Stimulated activated CD8-positive, alpha-beta memory T cell treated with anti-CD3 and anti-CD28 coated beads, Interleukin-15, amount 100 ng/mL, for 48 hours (primary cell): ENCODE measurements around the gene SMG6.
A peak's percentile ranks its signal among the peaks of the same experiment; 100 is the strongest.
"Not testable (repeated sequence)": the region's sequence is repeated elsewhere in the genome, so short reads cannot be mapped to it uniquely, and the experiment has no call there.

ENCODE experiments used
- DNase-seq, 2 donors: peaks; one replicate each; pipeline ENCODE4 v3.0.0-alpha.2; 2020; ENCODE audit warnings: low read depth in 2 of 2

The SMG6 gene

DNA sequence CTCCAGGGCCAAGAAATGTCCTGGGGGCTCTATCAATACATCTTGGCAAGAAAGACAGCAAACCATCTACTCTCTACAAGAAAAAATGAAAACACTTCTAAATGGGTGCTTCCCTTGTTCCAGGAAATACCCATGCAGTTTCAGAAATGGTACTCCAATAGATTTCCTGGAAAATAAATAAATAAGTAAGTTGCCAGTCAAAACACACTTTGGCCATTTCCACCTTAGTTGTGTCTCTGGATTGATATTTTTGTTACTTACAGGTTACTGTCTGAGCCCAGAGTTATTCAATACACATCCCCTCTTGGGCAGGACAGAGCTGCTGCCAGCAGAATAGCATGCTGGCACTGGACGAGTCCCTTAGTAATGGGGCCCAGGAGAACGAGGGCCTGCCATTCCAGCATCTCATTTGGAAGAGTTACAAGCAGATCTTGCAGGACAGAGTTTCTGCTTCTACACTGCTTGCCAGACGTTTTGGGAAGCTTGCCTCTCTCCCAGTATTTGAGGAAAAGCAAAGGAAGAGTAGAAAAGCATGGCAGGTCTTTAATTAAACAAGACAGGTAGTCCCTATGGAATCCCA is 100.5 kb downstream of the SMG6 start:
- DNase-seq = no peak

DNA sequence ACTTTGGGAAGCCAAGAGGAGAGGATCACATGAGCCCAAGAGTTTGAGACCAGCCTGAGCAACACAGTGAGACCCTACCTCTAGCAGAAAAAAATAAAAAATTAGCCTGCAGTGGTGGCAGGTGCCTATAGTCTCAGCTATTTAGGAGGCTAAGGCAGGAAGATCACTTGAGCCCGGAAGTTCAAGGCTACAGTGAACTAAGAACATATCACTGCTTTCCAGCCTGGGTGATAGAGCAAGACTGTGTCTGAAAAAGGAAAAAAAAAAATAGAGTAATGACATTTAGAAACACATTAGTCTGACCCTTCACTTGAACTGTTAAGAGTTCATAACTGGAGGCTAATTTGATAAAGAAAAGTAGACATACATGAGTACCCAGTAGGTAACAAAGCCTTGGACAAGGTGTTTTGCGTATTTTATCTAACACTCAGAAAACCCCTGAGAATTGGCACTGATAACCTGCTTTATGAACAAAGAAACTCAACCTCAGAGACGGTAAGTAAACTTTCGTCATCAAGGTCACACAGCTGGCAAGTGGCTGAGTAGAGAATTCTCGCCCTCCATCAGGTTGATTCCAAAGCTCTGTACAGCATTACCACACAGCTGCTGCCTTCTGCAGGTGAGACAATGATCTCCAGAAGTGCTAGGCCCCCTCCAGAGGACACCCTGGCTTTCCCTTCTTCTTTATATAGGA is 101.1 kb downstream of the SMG6 start:
- no peak for DNase-seq

DNA sequence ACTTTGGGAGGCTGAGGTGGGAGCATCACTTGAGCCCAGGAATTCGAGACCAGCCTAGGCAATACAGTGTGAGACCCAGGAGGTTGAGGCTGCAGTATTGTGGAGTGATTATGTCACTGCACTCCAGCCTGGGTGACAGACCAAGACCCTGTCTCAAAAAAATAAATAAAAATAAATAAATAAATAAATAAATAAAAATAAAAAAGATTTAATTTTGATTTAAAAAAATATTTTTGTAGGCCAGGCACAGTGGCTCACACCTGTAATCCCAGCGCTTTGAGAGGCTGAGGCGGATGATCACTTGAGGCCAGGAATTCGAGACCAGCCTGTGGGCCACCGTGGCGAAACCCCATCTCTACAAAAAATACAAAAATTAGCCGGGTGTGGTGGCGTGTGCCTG is 104.2 kb downstream of the SMG6 start:
- not testable (repeated sequence) for DNase-seq

DNA sequence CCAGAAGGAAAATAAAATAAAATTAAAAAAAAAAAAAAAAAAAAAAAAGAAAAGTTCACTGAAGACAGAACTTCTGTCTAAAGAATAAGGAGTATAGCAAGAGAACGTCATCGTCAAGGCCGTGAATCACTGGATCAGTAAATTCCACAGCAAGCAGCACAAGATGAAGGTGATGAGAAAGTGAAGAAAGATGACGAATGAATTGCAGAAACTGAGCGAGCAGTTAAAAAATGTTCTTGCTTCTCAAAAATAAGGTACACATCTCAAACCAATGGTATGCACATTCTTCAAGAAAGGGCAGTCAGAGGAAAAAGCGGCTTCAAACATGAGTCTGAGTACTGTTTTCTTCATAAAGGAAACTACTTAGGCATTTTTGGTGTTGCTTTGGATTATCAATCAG is 104.7 kb downstream of the SMG6 start:
- DNase-seq = no peak

DNA sequence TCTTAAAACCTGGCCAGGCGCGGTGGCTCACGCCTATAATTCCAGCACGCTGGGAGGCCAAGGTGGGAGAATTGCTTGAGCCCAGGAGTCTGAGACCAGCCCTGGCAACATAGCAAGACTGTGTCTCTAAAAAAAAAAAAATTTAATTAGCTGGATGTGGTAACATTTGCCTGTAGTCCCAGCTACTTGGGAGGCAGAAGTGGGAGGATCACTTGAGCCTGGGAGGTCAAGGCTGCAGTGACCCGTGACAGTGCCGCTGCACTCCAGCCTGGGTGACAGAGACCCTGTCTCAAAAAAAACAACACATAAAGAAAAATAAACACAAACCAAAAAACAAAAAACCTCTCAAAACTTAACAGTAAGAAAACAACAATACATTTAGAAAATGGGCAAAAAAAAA is 106.3 kb downstream of the SMG6 start:
- DNase-seq = no peak

DNA sequence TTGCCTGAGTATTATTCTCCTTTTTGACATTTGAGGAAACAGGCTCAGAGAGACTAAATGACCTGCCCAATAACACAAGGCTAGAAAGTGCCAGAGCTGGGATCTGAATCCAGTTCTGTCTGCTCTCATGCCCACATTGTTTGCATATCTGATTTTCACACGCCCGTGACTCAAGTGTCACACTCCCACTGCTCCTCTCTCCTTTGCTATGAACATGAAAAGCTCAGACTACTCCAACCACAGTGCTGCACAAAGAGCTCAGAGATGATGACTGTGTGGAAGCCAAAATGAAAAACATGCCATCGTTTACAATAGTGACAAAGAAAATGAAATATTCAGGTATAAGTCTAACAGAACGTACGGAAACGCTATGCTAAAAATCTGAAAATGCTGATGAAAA is 107.9 kb downstream of the SMG6 start:
- peak; percentile 49 to 61 for DNase-seq

DNA sequence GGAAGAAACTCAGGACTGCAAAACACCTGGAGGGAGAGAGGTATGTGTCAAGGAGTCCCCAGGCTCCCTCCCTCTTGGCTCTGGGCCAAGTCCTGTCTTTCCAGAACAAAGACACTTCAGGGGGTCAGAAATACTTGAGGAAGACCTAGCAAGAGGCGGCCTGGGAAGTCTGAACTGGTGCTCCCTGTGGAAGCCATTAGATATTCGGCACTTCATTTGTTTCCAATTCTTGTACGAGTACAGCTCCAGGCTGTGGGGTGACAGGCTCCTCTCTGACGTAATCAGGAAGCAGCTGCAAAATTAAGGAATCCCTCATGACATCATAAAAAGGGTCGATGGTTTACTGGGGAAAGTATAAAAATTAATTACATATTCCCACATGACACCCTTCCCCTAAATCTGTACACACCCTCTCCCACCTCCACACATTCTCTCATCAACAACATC is 108.7 kb downstream of the SMG6 start:
- no peak for DNase-seq

DNA sequence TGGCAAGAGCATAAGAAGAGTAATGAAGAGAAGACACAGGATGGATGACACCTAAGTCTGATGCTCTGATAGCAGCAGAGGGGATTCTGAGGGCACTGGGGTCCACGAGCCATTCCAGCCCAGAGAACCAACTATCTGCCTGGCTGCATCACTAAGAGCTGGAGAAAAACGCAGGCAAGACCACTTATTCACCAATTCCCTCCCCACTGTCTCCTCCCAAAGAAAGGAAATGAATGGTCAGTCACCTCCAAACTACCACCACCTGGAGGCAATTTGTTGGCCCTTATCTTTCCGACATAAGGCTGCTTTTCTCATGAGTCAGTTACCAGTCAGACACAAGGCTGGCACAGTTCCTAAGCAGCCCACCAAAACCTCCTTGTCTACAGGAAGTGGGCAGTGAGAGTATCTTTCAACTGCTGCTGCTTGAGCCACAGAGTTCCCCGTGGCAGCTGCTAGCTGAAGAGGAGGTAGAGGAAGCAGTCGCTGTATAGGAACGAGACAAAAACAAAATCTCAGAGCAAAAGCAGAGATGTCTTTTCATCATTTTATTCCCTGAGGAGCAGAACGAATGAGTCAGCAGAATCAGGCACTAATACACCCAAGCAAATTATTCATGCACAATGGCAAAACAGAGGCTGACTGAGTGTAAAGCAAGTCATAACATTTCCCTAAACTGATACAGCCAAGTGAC is 111.1 kb downstream of the SMG6 start:
- DNase-seq = peak; percentile 63 to 64

DNA sequence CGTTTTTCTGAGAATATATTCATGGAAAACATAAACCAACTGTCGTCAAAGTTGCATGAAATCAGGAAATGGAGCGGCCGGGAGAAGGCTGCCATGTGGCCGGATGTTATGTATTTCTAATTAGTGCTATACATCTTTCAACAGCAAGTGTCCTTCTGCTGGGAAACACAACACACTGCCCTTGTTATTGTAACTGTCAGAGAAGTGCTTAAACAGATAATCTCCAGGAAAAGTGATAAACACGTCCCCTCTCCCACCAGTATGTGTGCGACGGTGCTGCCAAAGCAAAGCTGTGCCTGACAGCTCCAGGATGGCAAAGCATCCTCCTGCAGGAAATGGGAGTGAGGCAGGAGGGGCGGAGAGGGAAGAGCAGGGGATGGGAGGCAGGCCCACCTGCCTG is 111.8 kb downstream of the SMG6 start:
- DNase-seq = no peak

DNA sequence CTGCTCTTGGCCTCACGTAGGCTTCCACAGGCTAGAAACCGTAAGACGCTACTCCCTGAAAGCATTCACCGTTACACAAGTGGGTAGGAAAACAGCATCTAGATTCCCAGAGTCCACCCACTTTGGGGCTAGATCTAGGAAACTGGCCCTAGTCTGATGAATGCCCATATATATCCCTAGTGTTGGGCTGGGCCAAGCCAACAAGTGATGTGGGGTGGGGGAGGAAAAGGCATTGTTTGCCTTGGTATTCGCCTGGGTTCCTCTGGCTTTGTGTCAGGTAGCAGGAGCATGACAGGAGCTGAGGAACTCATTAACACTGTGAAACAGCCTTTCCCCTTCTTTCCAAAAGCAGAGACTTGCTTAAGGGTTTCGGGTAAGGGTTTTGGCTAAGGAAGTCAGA is 112.4 kb downstream of the SMG6 start:
- no peak for DNase-seq

DNA sequence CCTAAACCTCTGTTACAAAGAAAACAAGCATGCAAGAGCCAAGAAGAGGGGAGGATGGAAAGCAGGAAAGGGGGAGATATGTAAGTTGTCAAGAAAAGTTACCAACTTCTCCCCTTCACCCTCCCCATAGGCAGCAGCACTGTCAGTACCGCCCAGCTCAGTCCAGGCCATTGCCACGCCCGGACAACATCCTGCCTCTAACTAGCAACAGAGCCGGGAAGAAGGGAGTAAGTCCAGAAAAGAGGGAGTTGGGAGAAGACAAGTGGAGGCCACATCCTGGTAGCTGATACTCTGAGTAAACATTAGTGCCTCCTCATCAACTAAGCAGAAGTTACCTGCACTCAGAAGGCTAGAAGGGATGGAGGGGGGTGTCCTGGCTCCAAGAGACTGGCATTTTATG is 113.6 kb downstream of the SMG6 start:
- DNase-seq = no peak

DNA sequence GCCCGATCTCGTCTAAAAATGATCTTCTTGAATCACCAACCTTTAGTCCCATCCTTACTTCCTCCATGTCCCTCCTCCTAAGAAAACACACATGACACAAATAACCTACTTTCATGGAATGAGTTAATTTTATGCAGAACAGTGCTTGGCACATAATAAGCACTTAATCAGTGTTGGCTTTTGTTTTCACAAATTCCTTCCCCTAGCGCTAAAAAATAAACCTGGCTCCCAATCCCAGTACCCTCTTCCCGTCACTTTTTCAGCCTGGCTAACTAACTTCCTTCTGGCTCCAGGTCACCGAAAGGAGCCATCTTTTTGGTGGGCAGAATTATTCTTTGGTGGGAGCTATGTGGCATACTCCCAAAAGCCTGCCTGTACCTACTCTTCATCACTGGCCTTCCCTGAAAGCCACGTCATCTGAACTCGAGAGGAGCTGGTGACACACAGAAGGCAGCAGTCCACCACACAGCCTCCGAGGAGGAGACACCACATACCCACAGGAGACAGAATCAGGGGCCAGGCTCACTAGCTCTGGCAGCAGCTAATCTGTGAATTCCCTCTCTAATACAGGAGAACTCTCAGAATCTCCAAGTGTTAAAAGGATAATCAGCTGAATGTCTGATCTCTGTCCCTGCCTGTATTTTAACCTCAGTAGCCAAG is 114.5 kb downstream of the SMG6 start:
- DNase-seq = no peak

DNA sequence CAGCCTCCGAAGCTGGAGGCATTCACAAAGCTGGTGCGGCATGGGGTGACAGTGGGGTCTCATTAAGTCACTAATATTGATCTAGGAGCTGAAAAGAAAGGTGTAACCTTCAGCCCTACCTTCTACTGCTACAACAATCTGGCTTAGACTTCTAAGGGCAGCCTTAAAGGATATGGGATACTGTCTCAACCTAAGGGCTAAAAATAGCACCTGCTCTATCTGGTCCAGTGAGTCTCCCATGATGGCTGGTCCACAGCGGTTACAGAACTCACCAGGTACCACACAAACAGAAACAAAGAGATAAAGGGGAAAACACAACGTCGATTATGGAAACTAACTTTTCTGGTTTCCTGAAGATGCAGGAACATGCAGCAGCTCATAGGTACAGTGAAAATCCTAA is 115.8 kb downstream of the SMG6 start:
- DNase-seq = no peak

DNA sequence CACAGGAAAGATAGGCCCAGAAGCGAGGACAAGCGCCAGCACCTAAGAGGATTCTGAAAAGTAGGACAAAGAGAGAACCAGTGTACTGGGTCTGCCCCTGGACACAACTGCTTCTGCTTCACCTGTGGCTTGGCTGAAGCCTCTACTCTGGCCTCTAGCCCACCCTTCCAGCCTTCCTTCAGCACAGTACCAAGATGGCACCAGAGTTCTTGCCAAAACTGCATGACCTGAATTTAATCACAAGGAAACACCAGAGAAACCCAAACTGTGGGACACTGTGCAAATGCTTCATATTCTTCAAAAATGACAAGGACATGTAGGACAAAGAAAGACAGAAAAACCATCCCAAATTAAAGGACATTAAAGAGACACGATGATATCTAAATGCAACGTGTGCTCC is 116.6 kb downstream of the SMG6 start:
- no peak for DNase-seq

DNA sequence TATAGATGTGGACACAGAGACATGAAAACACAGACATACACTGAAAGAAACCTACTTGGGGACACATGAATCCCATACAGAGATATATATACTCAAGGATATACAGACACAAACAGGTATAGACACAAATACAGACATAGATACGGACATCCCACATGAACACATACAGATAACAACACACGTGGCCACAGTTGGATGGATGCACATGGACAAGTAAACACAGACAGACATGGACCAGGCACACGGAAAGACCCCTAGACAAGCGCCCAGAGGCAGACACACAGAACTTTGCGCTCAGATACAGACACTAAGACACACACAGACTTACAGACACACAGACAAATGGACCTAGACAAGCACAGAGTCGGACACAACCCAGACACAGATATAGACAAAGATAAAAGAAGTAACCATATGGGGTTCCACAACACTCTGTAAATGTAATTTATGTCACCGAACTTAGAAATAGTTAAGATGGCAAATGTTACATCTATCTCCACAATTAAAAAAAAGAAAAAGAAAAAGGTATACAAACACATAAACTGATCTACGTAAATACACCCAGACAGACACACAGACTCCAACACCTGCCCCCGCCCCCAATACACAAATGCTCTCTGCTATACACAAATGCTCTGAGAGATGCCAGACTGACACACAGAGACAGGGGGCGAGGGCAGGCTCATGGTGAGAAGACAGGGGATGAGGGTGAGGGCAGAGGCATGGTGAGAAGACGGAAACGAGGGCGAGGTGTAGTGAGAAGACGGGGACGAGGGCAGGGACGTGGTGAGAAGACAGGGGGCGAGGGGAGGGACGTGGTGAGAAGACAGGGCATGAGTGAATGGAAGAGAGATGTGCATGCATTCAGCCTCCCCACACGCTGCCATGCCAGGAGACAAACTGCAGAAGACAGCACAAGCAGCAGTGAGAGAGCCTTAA is 118.3 kb downstream of the SMG6 start:
- DNase-seq = no peak

DNA sequence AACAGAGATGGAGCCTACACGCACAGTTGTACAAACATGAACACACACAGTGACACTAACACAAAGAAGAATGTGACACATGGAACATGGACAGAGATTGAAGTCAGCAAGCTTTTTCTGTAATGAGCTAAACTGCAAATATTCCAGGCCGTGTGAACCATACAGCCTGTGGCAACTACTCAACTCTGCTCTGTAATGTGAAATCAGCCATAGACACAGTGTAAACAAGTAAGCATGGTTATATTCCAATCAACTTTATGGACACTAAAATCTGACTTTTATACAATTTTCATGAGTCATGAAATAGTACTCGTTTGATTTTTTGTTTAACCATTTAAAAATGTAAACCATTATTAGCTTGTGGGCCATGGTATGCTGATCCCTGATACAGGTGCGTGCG is 120.2 kb downstream of the SMG6 start:
- no peak for DNase-seq

DNA sequence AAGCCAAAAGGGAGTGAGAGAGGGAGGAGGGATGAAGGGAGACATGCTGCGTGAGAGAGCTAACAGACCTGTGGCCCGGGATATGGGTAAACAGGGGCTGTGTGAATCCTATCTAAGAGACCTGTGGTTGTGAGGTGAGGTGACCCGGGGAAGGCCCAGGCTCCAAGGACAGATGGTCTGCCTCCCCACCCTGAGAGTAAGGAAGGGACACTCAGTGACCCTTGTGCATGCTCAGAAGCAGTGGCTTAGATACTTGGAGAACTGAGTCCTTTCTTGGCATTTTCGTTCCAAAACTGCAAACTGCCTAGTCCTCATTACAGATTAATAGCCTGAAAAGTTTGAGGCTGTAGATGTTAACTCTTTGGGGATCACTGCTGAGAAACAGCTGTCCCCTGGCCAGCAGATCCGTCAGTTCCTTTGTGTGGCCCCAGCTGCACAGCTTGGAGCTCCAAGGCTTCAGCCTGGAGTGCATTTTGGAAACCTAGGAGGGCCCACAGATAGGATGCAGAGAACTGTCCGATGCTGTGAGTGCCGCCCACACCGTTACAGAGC is 121.6 kb downstream of the SMG6 start:
- no peak for DNase-seq

DNA sequence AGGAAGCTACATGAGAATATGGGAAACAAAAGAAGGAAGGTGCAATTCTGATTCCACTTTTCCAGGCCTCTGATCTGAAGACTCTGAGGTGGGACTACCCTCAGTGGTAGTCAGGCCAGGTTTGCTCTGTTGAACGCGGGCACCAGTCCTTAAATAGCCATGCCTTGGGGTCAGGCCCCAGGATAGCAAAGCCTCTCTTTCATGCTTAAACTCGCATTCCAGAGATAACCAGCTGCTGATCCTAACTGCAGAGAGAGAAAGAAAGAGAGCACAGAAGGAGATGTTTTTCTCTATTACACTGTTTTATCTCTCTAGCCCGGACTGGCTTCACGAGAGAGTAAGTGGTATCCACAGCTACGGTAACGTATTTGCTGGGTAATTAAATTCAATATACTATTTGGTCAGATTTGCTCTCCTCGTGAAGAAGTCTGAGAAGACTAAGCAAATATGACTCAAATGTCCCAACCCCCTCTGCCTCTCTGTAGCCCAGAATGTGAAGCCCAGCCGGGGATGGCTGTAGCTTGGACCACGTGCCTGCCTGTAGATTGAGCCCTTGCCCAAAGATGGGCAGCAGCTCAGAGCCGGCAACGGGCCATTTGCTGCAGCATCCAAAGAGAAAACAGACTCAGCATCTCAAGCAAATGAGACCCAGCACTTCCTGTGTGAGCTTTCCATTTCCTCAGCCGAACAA is 122.2 kb downstream of the SMG6 start:
- no peak for DNase-seq

DNA sequence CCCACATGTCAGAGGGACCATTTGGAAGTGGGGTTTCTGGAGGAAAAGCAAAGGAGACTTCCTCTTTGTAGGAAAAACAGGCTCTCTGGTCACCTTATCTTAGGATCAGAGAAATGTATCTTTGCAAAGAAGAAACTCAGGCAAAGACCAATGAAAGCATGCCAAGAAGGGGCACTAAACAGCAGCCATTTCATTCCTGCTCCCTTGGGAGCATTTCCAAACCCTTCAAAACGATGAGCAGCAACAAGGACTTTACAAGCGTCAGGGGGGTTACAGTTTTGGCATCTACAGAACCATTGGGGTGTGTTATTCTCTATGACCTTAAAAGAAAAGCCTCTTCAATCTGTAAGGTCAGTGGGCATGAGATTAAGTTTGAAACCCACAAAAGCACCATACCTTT is 122.8 kb downstream of the SMG6 start:
- no peak for DNase-seq

DNA sequence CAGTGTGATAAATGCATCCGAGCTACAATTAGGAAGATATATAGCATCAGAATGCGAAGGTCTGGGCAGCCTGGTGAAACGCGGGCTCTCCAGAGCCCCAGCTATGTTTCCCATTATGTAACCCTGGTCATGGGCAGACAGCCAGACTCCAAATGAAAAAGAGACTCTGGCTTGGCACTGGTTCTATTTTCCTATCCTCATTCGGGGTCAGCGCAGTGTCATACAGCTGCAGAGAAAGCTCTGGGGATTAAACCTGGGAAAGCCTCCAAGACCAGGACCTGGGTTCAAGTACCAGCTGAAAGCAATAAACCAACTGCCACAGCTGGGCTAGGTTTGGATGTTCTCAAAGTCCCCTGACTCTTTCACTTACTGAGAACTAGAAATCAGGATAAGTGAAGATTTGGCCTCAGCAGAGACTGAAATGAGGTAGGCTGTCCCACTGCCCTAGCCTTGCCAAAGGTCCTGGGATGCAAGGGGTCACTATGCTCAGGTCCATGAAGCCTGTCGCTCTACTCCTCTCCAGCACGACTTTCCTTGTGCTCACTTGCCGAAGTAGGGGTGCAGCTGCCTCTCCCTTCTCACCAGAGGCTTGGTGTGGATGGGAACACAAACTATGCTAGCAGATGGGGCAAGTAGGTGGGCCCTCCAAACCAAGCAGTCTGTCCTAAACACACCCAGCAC is 123.8 kb downstream of the SMG6 start:
- no peak for DNase-seq
